SK-N-SH (cell line): ENCODE data around the gene KAT14. TPM values are rescaled to one million over a fixed set of nuclear protein-coding genes. Genes with fewer than 3 reads are reported as not detected.
"Not testable (repeated sequence)": the region's sequence is repeated elsewhere in the genome, so short reads cannot be mapped to it uniquely, and the experiment has no call there.

Source experiments
- CTCF ChIA-PET: fragments of 300-600, 350-600 bp; formaldehyde crosslinking; extraction: SDS; loops from one replicate; lab custom pipeline; 2021; lab: Yijun Ruan, JAX
- POLR2A ChIA-PET: fragments of 350-600 bp; sonication (Branson Sonifier 250); formaldehyde crosslinking; extraction: SDS; loops from one replicate; lab custom pipeline; 2020; ENCODE audit warnings: antibody characterized with exemption, inconsistent platforms; lab: Yijun Ruan, JAX
- DNase-seq: peaks from one replicate; pipeline ENCODE4 v3.0.0; 2012
- H2AFZ ChIP-seq: fragments of 200-600 bp; sonication (generic); 2 replicates; pipeline ENCODE4 v1.8.1; 2016; ENCODE audit warnings: antibody characterized with exemption, mild to moderate bottlenecking, low read depth
- H3F3A ChIP-seq: fragments of 200-600 bp; sonication (generic); replicated peaks from 2 replicates; pipeline ENCODE3; 2016; ENCODE audit warnings: antibody characterized with exemption, mild to moderate bottlenecking; ENCODE audit not compliant: insufficient read depth
- H3K27ac ChIP-seq, 2 experiments: fragments of 200-500 bp in 1 of 2; fragments of 200-600 bp in 1 of 2; sonication (Bioruptor generic) in 1 of 2; sonication (generic), shearing (Covaris generic) in 1 of 2; 2 replicates each; pipeline versions ENCODE4 v1.5.1 to v1.6.1; 2014 to 2016; ENCODE audit warnings: low read depth in 2 of 2, inconsistent platforms in 1 of 2, low read length in 1 of 2, mild to moderate bottlenecking in 1 of 2, mixed read lengths in 1 of 2
- H3K27me3 ChIP-seq: fragments of 200-600 bp; sonication (generic), shearing (Covaris generic); 2 replicates; pipeline ENCODE4 v1.6.1; 2016; ENCODE audit warnings: mixed run types; ENCODE audit not compliant: insufficient read depth
- H3K36me3 ChIP-seq, 2 experiments: fragments of 200-500 bp in 1 of 2; fragments of 200-600 bp in 1 of 2; sonication (Bioruptor generic) in 1 of 2; sonication (generic) in 1 of 2; replicated peaks in 1 of 2; 2 replicates each; pipeline versions ENCODE3 to v1.5.1; 2014 to 2016; ENCODE audit warnings: low read length in 1 of 2, mild to moderate bottlenecking in 1 of 2; ENCODE audit not compliant: insufficient read depth in 2 of 2, control insufficient read depth in 1 of 2
- H3K4me1 ChIP-seq, 2 experiments: fragments of 200-500 bp in 1 of 2; fragments of 200-600 bp in 1 of 2; sonication (Bioruptor generic) in 1 of 2; sonication (generic), shearing (Covaris generic) in 1 of 2; 2 replicates each; pipeline versions ENCODE4 v1.5.1 to v1.6.1; 2014 to 2016; ENCODE audit warnings: low read depth in 1 of 2, low read length in 1 of 2, mixed run types in 1 of 2; ENCODE audit not compliant: insufficient read depth in 2 of 2, control insufficient read depth in 1 of 2
- H3K4me2 ChIP-seq: fragments of 200-600 bp; sonication (generic), shearing (Covaris generic); 2 replicates; pipeline ENCODE4 v1.6.1; 2017; ENCODE audit warnings: mixed run types
- H3K4me3 ChIP-seq, 2 experiments: fragments of 200-500 bp in 1 of 2; fragments of 200-600 bp in 1 of 2; sonication (Bioruptor generic) in 1 of 2; sonication (generic), shearing (Covaris generic) in 1 of 2; 2 replicates each; pipeline versions ENCODE4 v1.5.1 to v1.8.1; 2014 to 2016; ENCODE audit warnings: low read depth in 2 of 2, inconsistent platforms in 1 of 2, low read length in 1 of 2, mild to moderate bottlenecking in 1 of 2, mixed read lengths in 1 of 2, moderate library complexity in 1 of 2
- H3K79me2 ChIP-seq: fragments of 200-600 bp; sonication (generic); 2 replicates; pipeline ENCODE4 v1.8.1; 2017; ENCODE audit warnings: mild to moderate bottlenecking; ENCODE audit not compliant: insufficient read depth
- H3K9ac ChIP-seq: fragments of 200-600 bp; sonication (generic); 2 replicates; pipeline ENCODE4 v1.6.1; 2017; ENCODE audit warnings: mixed run types
- H3K9me2 ChIP-seq: fragments of 200-600 bp; sonication (generic); 2 replicates; pipeline ENCODE4 v1.6.1; 2017; ENCODE audit warnings: mixed run types
- H3K9me3 ChIP-seq: fragments of 200-600 bp; sonication (generic); 2 replicates; pipeline ENCODE4 v1.6.1; 2017; ENCODE audit warnings: mixed run types, mild to moderate bottlenecking, moderate library complexity
- H4K20me1 ChIP-seq: fragments of 200-600 bp; sonication (generic); 2 replicates; pipeline ENCODE4 v1.6.1; 2017; ENCODE audit warnings: mild to moderate bottlenecking, mixed run types; ENCODE audit not compliant: insufficient read depth
- CHD2 ChIP-seq: fragments of 150-350 bp; IDR thresholded peaks from 2 replicates; pipeline ENCODE4 v1.6.1; 2018; ENCODE audit warnings: low read length; ENCODE audit not compliant: partially characterized antibody
- FOSL2 ChIP-seq: IDR thresholded peaks from 2 replicates; pipeline ENCODE4 v1.4.0; 2012; ENCODE audit warnings: low read depth, mild to moderate bottlenecking, moderate library complexity, borderline replicate concordance
- FOXM1 ChIP-seq: IDR thresholded peaks from 2 replicates; pipeline ENCODE4 v1.4.0; 2012; ENCODE audit warnings: low read depth, mild to moderate bottlenecking
- GATA2 ChIP-seq: sonication (generic); formaldehyde crosslinking; IDR thresholded peaks from 2 replicates; pipeline ENCODE4 v1.5.0; 2020; ENCODE audit warnings: mild to moderate bottlenecking, missing genetic modification reagents
- JUND ChIP-seq: IDR thresholded peaks from 2 replicates; pipeline ENCODE4 v1.4.0; 2012
- NFIC ChIP-seq: IDR thresholded peaks from 2 replicates; pipeline ENCODE4 v1.4.0; 2012; ENCODE audit warnings: borderline replicate concordance
- NRF1 ChIP-seq: IDR thresholded peaks from 2 replicates; pipeline ENCODE4 v1.6.1; 2012; ENCODE audit warnings: low read depth, mild to moderate bottlenecking, low read length
- RAD21 ChIP-seq: IDR thresholded peaks from 2 replicates; pipeline ENCODE4 v1.6.1; 2012; ENCODE audit warnings: mild to moderate bottlenecking, low read length
- RCOR1 ChIP-seq: fragments of 150-350 bp; IDR thresholded peaks from 2 replicates; pipeline ENCODE4 v1.6.1; 2017; ENCODE audit warnings: antibody characterized with exemption, low read length
- RXRA ChIP-seq: IDR thresholded peaks from 2 replicates; pipeline ENCODE4 v1.4.0; 2012; ENCODE audit warnings: low read depth, mild to moderate bottlenecking, borderline replicate concordance
- WGBS: methylation state at CpG from one replicate; pipeline ENCODE4 v1.1.6; 2017; ENCODE audit warnings: low lambda C conversion rate; 5-methylcytosine and 5-hydroxymethylcytosine counted together
- polyA plus RNA-seq, 3 experiments: library from polyadenylated mRNA; depleted of rRNA; stranded (reverse); fragments of >200 nt; gene quantifications; 2 replicates each; pipeline ENCODE4 v1.2.3, GENCODE V29; 2012
- TF ChIP-seq, protein P1 (sequence below): IDR thresholded peaks from 2 replicates; pipeline ENCODE4 v1.6.1; 2012; ENCODE audit warnings: mild to moderate bottlenecking, low read depth, low read length, moderate library complexity
- TF ChIP-seq, protein P2 (sequence below): fragments of 200-600 bp; sonication (generic); IDR thresholded peaks from 2 replicates; pipeline ENCODE4 v1.6.1; 2017; ENCODE audit warnings: antibody characterized with exemption, mild to moderate bottlenecking, moderate library complexity
- TF ChIP-seq, protein P3 (sequence below): IDR thresholded peaks from 2 replicates; pipeline ENCODE4; 2012
- TF ChIP-seq, protein P4 (sequence below): fragments of 150-350 bp; IDR thresholded peaks from 2 replicates; pipeline ENCODE4 v1.6.1; 2017; ENCODE audit warnings: antibody characterized with exemption, low read length, low read depth, borderline replicate concordance

Gene KAT14
- polyA plus RNA-seq, 1 of the 3 experiments (the other 2 are of a cell fraction): 7.3 TPM

DNA sequence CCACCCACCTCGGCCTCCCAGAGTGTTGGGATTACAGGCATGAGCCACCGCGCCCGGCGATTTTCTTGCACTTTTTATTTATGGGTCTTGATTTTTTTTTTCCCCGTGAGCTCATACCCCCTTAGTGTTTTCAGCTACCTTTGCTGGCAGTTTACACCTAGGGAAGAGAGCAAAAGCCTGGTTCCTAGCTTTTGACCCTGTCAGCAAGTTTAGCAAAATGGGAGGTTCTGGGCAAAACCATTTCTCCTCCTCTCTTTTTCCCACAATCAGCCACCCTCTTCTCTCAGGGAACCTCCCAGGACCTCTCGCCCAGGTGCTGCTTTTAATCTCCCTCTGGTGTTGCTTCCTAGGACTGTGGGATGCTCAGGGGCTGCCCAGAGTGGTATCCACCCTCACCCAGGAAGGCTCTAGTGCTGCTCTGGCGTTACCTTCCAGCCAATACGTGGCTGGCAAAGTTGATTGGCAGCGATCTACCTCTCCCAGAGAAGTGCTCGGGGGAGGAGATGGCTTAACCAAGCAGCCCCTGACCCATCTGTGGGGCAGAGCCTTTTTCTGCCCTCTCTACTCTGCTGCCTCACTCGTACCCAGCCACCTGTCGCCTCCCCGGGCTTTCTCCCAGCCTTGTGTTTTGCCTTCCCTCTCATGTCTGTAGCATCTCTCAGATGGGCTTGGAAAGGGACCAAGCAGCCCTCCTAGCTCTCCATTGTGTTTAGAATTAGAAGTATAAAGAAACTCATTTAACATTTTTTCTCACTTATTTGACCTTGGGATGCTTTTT, 37.4 kb downstream of the KAT14 start:
- H3K27me3 ChIP-seq: no peaks in the 10 kb centered on the region
- CTCF ChIA-PET: no interaction called here
- DNase-seq: no peak

DNA sequence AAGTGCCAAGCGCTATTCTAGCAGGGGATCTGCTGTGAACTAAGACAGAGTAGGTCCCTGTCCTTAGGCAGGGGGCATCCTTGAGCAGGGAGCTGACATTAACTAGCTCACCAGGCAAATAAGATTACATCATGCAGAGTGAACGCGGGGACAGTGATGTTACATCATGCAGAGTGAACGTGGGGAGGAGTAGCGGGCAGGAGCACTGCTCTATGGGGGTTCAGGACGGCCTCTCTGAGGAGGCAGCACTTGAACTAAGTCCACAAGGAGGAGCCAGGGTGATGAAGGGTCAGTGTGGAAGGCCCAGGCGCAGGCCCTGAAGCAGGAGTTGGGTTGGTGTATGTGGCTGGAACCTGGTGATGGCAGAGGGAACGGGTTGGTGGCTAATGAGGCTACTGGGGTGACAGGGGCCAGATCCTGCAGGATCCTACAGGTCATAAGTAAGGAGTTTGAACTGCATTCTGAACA, 38.7 kb downstream of the KAT14 start:
- no peaks in the 10 kb centered on the region for H3K79me2 ChIP-seq
- no peak overlapping the region for H3K27ac ChIP-seq
- no peaks in the 10 kb centered on the region for H3K9me2 ChIP-seq
- no peaks in the 10 kb centered on the region for H3K9me3 ChIP-seq
- H2AFZ ChIP-seq: no peak overlapping the region
- H3K9ac ChIP-seq: no peak overlapping the region
- POLR2A ChIA-PET: no interaction called here
- no peaks in the 10 kb centered on the region for H3K4me1 ChIP-seq
- DNase-seq: no peak
- H3K36me3 ChIP-seq: peaks cover 2 to 25% of the 10 kb centered on the region in 2 experiments
- H3K27me3 ChIP-seq: no peaks in the 10 kb centered on the region
- WGBS: 91% methylated on average over 8 of the region's 8 CpGs
- CTCF ChIA-PET: no interaction called here
- no peak overlapping the region for H3K4me2 ChIP-seq
- H4K20me1 ChIP-seq: no peaks in the 10 kb centered on the region
- TF ChIP-seq FOXM1 (no peak), RCOR1 (no peak), NRF1 (no peak), CHD2 (no peak), FOSL2 (no peak)
- TF ChIP-seq, protein P1, sequence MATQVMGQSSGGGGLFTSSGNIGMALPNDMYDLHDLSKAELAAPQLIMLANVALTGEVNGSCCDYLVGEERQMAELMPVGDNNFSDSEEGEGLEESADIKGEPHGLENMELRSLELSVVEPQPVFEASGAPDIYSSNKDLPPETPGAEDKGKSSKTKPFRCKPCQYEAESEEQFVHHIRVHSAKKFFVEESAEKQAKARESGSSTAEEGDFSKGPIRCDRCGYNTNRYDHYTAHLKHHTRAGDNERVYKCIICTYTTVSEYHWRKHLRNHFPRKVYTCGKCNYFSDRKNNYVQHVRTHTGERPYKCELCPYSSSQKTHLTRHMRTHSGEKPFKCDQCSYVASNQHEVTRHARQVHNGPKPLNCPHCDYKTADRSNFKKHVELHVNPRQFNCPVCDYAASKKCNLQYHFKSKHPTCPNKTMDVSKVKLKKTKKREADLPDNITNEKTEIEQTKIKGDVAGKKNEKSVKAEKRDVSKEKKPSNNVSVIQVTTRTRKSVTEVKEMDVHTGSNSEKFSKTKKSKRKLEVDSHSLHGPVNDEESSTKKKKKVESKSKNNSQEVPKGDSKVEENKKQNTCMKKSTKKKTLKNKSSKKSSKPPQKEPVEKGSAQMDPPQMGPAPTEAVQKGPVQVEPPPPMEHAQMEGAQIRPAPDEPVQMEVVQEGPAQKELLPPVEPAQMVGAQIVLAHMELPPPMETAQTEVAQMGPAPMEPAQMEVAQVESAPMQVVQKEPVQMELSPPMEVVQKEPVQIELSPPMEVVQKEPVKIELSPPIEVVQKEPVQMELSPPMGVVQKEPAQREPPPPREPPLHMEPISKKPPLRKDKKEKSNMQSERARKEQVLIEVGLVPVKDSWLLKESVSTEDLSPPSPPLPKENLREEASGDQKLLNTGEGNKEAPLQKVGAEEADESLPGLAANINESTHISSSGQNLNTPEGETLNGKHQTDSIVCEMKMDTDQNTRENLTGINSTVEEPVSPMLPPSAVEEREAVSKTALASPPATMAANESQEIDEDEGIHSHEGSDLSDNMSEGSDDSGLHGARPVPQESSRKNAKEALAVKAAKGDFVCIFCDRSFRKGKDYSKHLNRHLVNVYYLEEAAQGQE: no peak
- TF ChIP-seq, protein P2, sequence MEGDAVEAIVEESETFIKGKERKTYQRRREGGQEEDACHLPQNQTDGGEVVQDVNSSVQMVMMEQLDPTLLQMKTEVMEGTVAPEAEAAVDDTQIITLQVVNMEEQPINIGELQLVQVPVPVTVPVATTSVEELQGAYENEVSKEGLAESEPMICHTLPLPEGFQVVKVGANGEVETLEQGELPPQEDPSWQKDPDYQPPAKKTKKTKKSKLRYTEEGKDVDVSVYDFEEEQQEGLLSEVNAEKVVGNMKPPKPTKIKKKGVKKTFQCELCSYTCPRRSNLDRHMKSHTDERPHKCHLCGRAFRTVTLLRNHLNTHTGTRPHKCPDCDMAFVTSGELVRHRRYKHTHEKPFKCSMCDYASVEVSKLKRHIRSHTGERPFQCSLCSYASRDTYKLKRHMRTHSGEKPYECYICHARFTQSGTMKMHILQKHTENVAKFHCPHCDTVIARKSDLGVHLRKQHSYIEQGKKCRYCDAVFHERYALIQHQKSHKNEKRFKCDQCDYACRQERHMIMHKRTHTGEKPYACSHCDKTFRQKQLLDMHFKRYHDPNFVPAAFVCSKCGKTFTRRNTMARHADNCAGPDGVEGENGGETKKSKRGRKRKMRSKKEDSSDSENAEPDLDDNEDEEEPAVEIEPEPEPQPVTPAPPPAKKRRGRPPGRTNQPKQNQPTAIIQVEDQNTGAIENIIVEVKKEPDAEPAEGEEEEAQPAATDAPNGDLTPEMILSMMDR: no peak
- TF ChIP-seq, protein P3, sequence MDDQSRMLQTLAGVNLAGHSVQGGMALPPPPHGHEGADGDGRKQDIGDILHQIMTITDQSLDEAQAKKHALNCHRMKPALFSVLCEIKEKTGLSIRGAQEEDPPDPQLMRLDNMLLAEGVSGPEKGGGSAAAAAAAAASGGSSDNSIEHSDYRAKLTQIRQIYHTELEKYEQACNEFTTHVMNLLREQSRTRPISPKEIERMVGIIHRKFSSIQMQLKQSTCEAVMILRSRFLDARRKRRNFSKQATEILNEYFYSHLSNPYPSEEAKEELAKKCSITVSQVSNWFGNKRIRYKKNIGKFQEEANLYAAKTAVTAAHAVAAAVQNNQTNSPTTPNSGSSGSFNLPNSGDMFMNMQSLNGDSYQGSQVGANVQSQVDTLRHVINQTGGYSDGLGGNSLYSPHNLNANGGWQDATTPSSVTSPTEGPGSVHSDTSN: no peak
- H3F3A ChIP-seq: no peaks in the 10 kb centered on the region
- no peak overlapping the region for H3K4me3 ChIP-seq

More for the DNA sequence above, 37.4 kb downstream of the KAT14 start:
- POLR2A ChIA-PET: no interaction called here
- no peak overlapping the region for H3K9ac ChIP-seq
- no peaks in the 10 kb centered on the region for H3K9me2 ChIP-seq
- H3K4me2 ChIP-seq: no peak overlapping the region
- H3K36me3 ChIP-seq: peaks cover 2 to 18% of the 10 kb centered on the region in 2 experiments
- no peak overlapping the region for H3K27ac ChIP-seq
- H2AFZ ChIP-seq: no peak overlapping the region
- H3F3A ChIP-seq: no peaks in the 10 kb centered on the region
- H3K79me2 ChIP-seq: no peaks in the 10 kb centered on the region
- H3K4me3 ChIP-seq: no peak overlapping the region
- no peaks in the 10 kb centered on the region for H4K20me1 ChIP-seq
- no peaks in the 10 kb centered on the region for H3K9me3 ChIP-seq
- TF ChIP-seq JUND (no peak), RXRA (no peak), GATA2 (no peak), RAD21 (no peak), NFIC (no peak)
- TF ChIP-seq, protein P4, sequence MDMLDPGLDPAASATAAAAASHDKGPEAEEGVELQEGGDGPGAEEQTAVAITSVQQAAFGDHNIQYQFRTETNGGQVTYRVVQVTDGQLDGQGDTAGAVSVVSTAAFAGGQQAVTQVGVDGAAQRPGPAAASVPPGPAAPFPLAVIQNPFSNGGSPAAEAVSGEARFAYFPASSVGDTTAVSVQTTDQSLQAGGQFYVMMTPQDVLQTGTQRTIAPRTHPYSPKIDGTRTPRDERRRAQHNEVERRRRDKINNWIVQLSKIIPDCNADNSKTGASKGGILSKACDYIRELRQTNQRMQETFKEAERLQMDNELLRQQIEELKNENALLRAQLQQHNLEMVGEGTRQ: no peak
- 95% methylated on average over 13 of the region's 14 CpGs for WGBS
- no peaks in the 10 kb centered on the region for H3K4me1 ChIP-seq

DNA sequence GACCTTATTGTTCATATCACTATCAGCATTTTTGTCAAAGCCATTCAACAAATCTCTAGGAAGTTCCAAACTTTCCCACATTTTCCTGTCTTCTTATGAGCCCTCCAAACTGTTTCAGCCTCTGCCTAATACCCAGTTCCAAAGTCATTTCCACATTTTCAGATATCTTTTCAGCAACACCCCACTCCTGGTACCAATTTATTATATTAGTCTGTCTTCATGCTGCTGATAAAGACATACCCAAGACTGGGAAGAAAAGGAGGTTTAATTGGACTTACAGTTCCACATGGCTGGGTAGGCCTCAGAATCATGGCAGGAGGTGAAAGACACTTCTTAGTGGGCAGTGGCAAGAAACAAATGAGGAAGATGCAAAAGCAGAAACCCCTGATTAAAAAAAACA, 42.7 kb downstream of the KAT14 start:
- H3K36me3 ChIP-seq: peaks cover 26 to 48% of the 10 kb centered on the region in 2 experiments

More for the DNA sequence above, 42.7 kb downstream of the KAT14 start:
- H2AFZ ChIP-seq, H3F3A ChIP-seq, H3K4me2 ChIP-seq, H3K4me1 ChIP-seq, H3K27me3 ChIP-seq, H4K20me1 ChIP-seq, CTCF ChIA-PET, H3K4me3 ChIP-seq, H3K79me2 ChIP-seq, H3K27ac ChIP-seq, H3K9ac ChIP-seq, H3K9me3 ChIP-seq, POLR2A ChIA-PET, H3K9me2 ChIP-seq, DNase-seq: not testable (repeated sequence)
